Measurements from ENCODE around the gene AHCTF1. TPM values are rescaled to one million over a fixed set of nuclear protein-coding genes. Genes with fewer than 3 reads are reported as not detected.

AHCTF1 gene
- total and polyA plus RNA-seq, 2 donors (not counting 1 experiment from before 2014, with no cell fraction given), result 15.8 to 30.6 TPM

DNA sequence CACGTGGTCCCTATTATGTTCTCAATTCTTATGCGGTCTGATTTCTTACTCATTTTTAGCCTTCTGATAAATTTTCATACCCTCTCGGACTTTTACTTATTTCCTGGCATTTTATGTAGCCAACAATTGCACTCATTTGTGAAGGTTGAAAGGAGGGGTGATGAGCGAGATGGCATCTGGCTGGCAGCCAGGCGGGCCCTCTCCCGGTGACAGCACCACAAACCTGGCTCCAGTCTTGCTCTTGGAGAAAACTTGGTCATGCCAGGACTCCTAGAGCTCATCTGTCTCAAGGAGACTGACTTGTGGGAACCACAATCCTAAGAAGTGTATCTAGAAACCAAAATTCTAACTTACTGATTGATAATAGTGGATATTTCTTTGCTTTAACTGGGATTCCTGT is 14.6 kb upstream of the AHCTF1 start:
- no peaks in the 10 kb centered on the region for H3K36me3 ChIP-seq (ENCODE audit: control insufficient read depth, insufficient read depth, low read length)
- H3K4me1 ChIP-seq (ENCODE audit: control insufficient read depth, extremely low read depth, insufficient read depth, low read length), result no peaks in the 10 kb centered on the region
- no peak overlapping the region for H3K27ac ChIP-seq (ENCODE audit: insufficient read depth, low read length)
- H3K79me2 ChIP-seq (ENCODE audit: control insufficient read depth, insufficient read depth, low read length), result no peaks in the 10 kb centered on the region
- H3K27me3 ChIP-seq (ENCODE audit: control insufficient read depth, insufficient read depth, low read length), result no peaks in the 10 kb centered on the region
- no peak overlapping the region for H3K4me2 ChIP-seq (ENCODE audit: extremely low read depth, insufficient read depth, low read length)
- H4K20me1 ChIP-seq (ENCODE audit: control insufficient read depth, extremely low read depth, insufficient read depth, low read length), result no peaks in the 10 kb centered on the region
- no peaks in the 10 kb centered on the region for H3K9me3 ChIP-seq (ENCODE audit: control insufficient read depth, insufficient read depth, low read depth, low read length)
- no peak overlapping the region for H3K9ac ChIP-seq (ENCODE audit: insufficient read depth, low read length)
- H2AFZ ChIP-seq (ENCODE audit: low read length), result no peak overlapping the region
- TF ChIP-seq CTCF (conservative IDR thresholded peaks at IDR 0.05 in 1 of 2, IDR thresholded peaks at IDR 0.05 in 1 of 2; ENCODE audit: low read depth in 1 of 2, low read length in 2 of 2), result no peak
- no peak for TF ChIP-seq EZH2 (IDR thresholded peaks at IDR 0.05; ENCODE audit: low read length, missing control alignments)
- no peak overlapping the region for H3K4me3 ChIP-seq (replicated peaks in 1 of 4; ENCODE audit: control extremely low read depth in 1 of 4, insufficient read depth in 1 of 4, low read depth in 3 of 4, low read length in 4 of 4)
- no peak for DNase-seq (ENCODE audit: low read depth in 2 of 2)

- DNase-seq (ENCODE audit: low read depth in 2 of 2), result no peak
- Histone ChIP-seq H3K79me2 (ENCODE audit: control insufficient read depth, insufficient read depth, low read length) (peaks cover 13% of the 10 kb centered on the region), H3K9ac (ENCODE audit: insufficient read depth, low read length) (no peak overlapping the region), H3K4me1 (ENCODE audit: control insufficient read depth, extremely low read depth, insufficient read depth, low read length) (no peaks in the 10 kb centered on the region), H3K4me3 (replicated peaks in 1 of 4; ENCODE audit: control extremely low read depth in 1 of 4, insufficient read depth in 1 of 4, low read depth in 3 of 4, low read length in 4 of 4) (no peak overlapping the region), H3K4me2 (ENCODE audit: extremely low read depth, insufficient read depth, low read length) (no peak overlapping the region), H3K36me3 (ENCODE audit: control insufficient read depth, insufficient read depth, low read length) (no peaks in the 10 kb centered on the region), H4K20me1 (ENCODE audit: control insufficient read depth, extremely low read depth, insufficient read depth, low read length) (no peaks in the 10 kb centered on the region), H3K27ac (ENCODE audit: insufficient read depth, low read length) (no peak overlapping the region), H3K9me3 (ENCODE audit: control insufficient read depth, insufficient read depth, low read depth, low read length) (no peaks in the 10 kb centered on the region), H2AFZ (ENCODE audit: low read length) (no peak overlapping the region), H3K27me3 (ENCODE audit: control insufficient read depth, insufficient read depth, low read length) (no peaks in the 10 kb centered on the region)
- TF ChIP-seq CTCF (conservative IDR thresholded peaks at IDR 0.05 in 1 of 2, IDR thresholded peaks at IDR 0.05 in 1 of 2; ENCODE audit: low read depth in 1 of 2, low read length in 2 of 2) (no peak), EZH2 (IDR thresholded peaks at IDR 0.05; ENCODE audit: low read length, missing control alignments) (no peak)
These were observed 3.0 kb upstream of the AHCTF1 start for GRCh38 chr1:246934765-246935164.

- Histone ChIP-seq H3K9me3 (ENCODE audit: control insufficient read depth, insufficient read depth, low read depth, low read length) (no peaks in the 10 kb centered on the region), H3K4me1 (ENCODE audit: control insufficient read depth, extremely low read depth, insufficient read depth, low read length) (no peaks in the 10 kb centered on the region), H2AFZ (ENCODE audit: low read length) (no peak overlapping the region), H4K20me1 (ENCODE audit: control insufficient read depth, extremely low read depth, insufficient read depth, low read length) (no peaks in the 10 kb centered on the region), H3K36me3 (ENCODE audit: control insufficient read depth, insufficient read depth, low read length) (peaks cover 1% of the 10 kb centered on the region), H3K79me2 (ENCODE audit: control insufficient read depth, insufficient read depth, low read length) (peaks cover 21% of the 10 kb centered on the region), H3K4me2 (ENCODE audit: extremely low read depth, insufficient read depth, low read length) (no peak overlapping the region), H3K4me3 (replicated peaks in 1 of 4; ENCODE audit: control extremely low read depth in 1 of 4, insufficient read depth in 1 of 4, low read depth in 3 of 4, low read length in 4 of 4) (no peak overlapping the region), H3K9ac (ENCODE audit: insufficient read depth, low read length) (no peak overlapping the region), H3K27ac (ENCODE audit: insufficient read depth, low read length) (no peak overlapping the region), H3K27me3 (ENCODE audit: control insufficient read depth, insufficient read depth, low read length) (no peaks in the 10 kb centered on the region)
- no peak for TF ChIP-seq EZH2 (IDR thresholded peaks at IDR 0.05; ENCODE audit: low read length, missing control alignments)
- no peak for TF ChIP-seq CTCF (conservative IDR thresholded peaks at IDR 0.05 in 1 of 2, IDR thresholded peaks at IDR 0.05 in 1 of 2; ENCODE audit: low read depth in 1 of 2, low read length in 2 of 2)
- DNase-seq (ENCODE audit: low read depth in 2 of 2), result no peak
These were observed 2.1 kb upstream of the AHCTF1 start for GRCh38 chr1:246933893-246934292.
